Lower leg skin (tissue), 3 donors: ENCODE measurements around the gene UNC13A.

Experiments
- POLR2A ChIP-seq, 2 donors: fragments of 450-650 bp; IDR thresholded peaks; one replicate each; pipeline ENCODE4 v1.6.1; 2016 to 2017; ENCODE audit warnings: antibody characterized with exemption in 2 of 2, mild to moderate bottlenecking in 1 of 2, moderate library complexity in 1 of 2
- TF ChIP-seq, protein P1 (sequence below), 3 donors: fragments of 450-650 bp; IDR thresholded peaks; one replicate each; pipeline ENCODE4 v1.5.1; 2016; ENCODE audit warnings: antibody characterized with exemption in 3 of 3, mild to moderate bottlenecking in 3 of 3, moderate library complexity in 2 of 3

DNA sequence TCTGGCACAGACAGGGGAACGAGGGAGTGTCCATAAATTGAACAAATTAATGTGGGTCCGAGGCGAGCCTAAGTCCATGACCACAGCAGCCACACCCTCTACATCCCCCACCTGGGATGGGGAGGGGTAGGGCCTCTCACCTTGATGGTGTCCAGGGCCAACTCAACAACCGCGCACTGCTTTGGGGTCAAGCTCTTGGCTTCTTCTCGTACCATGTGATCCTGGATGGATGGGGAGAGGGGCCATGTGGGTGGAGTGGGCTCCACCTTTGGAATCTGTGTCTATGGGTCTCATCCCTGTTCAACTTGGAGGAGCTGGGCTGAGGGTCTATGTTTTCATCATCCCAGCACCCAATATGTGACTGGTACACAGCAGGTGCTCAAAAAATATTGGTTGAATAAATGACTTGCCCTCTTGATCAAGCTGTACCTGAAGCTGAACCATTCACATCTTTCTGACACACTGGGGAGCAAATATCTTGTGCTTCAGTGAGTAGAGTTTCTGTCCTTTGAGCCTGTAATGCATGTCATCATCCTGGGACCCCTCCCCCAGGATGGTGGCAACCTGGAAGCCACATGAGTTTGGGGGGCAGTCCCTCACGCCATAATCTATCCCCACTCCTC is 69.8 kb downstream of the UNC13A start:
- TF ChIP-seq, protein P1, sequence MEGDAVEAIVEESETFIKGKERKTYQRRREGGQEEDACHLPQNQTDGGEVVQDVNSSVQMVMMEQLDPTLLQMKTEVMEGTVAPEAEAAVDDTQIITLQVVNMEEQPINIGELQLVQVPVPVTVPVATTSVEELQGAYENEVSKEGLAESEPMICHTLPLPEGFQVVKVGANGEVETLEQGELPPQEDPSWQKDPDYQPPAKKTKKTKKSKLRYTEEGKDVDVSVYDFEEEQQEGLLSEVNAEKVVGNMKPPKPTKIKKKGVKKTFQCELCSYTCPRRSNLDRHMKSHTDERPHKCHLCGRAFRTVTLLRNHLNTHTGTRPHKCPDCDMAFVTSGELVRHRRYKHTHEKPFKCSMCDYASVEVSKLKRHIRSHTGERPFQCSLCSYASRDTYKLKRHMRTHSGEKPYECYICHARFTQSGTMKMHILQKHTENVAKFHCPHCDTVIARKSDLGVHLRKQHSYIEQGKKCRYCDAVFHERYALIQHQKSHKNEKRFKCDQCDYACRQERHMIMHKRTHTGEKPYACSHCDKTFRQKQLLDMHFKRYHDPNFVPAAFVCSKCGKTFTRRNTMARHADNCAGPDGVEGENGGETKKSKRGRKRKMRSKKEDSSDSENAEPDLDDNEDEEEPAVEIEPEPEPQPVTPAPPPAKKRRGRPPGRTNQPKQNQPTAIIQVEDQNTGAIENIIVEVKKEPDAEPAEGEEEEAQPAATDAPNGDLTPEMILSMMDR (IDR thresholded peaks at IDR 0.05) = no peak
- no peak for TF ChIP-seq POLR2A (IDR thresholded peaks at IDR 0.05)
